GM18868 (cell line): ENCODE data around the gene SEL1L.
"Not testable (repeated sequence)": the region's sequence is repeated elsewhere in the genome, so short reads cannot be mapped to it uniquely, and the experiment has no call there.

Source experiments
- ATAC-seq: cut with Tn5 transposase; IDR thresholded peaks from one replicate; pipeline ENCODE4 v1.9.1; 2021; ENCODE audit warnings: mild to moderate bottlenecking, moderate library complexity; ENCODE audit not compliant: unreplicated experiment

The SEL1L gene

GRCh38 chr14:81474685-81475324 lies 58.8 kb downstream of the SEL1L start:
- ATAC-seq: no peak

GRCh38 chr14:81474148-81474492 lies 59.5 kb downstream of the SEL1L start:
- peak; percentile 46 for ATAC-seq

GRCh38 chr14:81473456-81474147 lies 60.1 kb downstream of the SEL1L start:
- peak; percentile 3 for ATAC-seq

- no peak for ATAC-seq
These were observed 61.4 kb downstream of the SEL1L start for GRCh38 chr14:81472096-81472800.

- ATAC-seq: peak; percentile 30
These were observed 62.6 kb downstream of the SEL1L start for GRCh38 chr14:81471062-81471461.

GRCh38 chr14:81470557-81470826 lies 63.2 kb downstream of the SEL1L start:
- peak; percentile 46 for ATAC-seq

- ATAC-seq: no peak
These were observed 66.8 kb downstream of the SEL1L start for GRCh38 chr14:81466854-81467253.

- ATAC-seq: no peak
These were observed 68.0 kb downstream of the SEL1L start for GRCh38 chr14:81465507-81466228.

GRCh38 chr14:81465003-81465392 lies 68.7 kb downstream of the SEL1L start:
- peak; percentile 9 for ATAC-seq

GRCh38 chr14:81464253-81465002 lies 69.2 kb downstream of the SEL1L start:
- ATAC-seq: peak; percentile 79

- not testable (repeated sequence) for ATAC-seq
These were observed 71.3 kb downstream of the SEL1L start for GRCh38 chr14:81462356-81462755.

GRCh38 chr14:81459912-81460311 lies 73.7 kb downstream of the SEL1L start:
- ATAC-seq: no peak

- no peak for ATAC-seq
These were observed 75.3 kb downstream of the SEL1L start for GRCh38 chr14:81458352-81458751.

- peak; percentile 31 for ATAC-seq
These were observed 78.3 kb downstream of the SEL1L start for GRCh38 chr14:81455390-81455789.

GRCh38 chr14:81454572-81455218 lies 79.0 kb downstream of the SEL1L start:
- peak; percentile 43 for ATAC-seq

- peak; percentile 74 for ATAC-seq
These were observed 80.4 kb downstream of the SEL1L start for GRCh38 chr14:81453166-81453766.

- peak; percentile 15 for ATAC-seq
These were observed 81.1 kb downstream of the SEL1L start for GRCh38 chr14:81452341-81453133.

GRCh38 chr14:81450976-81451375 lies 82.7 kb downstream of the SEL1L start:
- ATAC-seq: no peak

- peak; percentile 38 for ATAC-seq
These were observed 83.5 kb downstream of the SEL1L start for GRCh38 chr14:81450100-81450531.
